GM18508 (cell line): Measurements from ENCODE around the gene GRIA4.
"Not testable (repeated sequence)": the region's sequence is repeated elsewhere in the genome, so short reads cannot be mapped to it uniquely, and the experiment has no call there.

Experiments
- ATAC-seq: cut with Tn5 transposase; IDR thresholded peaks from one replicate; pipeline ENCODE4 v1.9.1; 2021; ENCODE audit warnings: moderate number of reproducible peaks; ENCODE audit not compliant: insufficient read depth, unreplicated experiment

GRIA4 gene

GRCh38 chr11:105960252-105961245, 350.7 kb downstream of the GRIA4 start:
- no peak for ATAC-seq

- ATAC-seq: no peak
Observed at GRCh38 chr11:105968021-105968697, 358.3 kb downstream of the GRIA4 start.

- ATAC-seq: no peak
Observed at GRCh38 chr11:105969756-105970155, 359.9 kb downstream of the GRIA4 start.

GRCh38 chr11:105975128-105975527, 365.3 kb downstream of the GRIA4 start:
- no peak for ATAC-seq

- no peak for ATAC-seq
Observed at GRCh38 chr11:105979997-105980703, 370.3 kb downstream of the GRIA4 start.

- ATAC-seq: no peak
Observed at GRCh38 chr11:105986554-105986953, 376.7 kb downstream of the GRIA4 start.

- ATAC-seq: no peak
Observed at GRCh38 chr11:105988197-105988596, 378.3 kb downstream of the GRIA4 start.

- ATAC-seq: no peak
Observed at GRCh38 chr11:105989124-105989523, 379.3 kb downstream of the GRIA4 start.

GRCh38 chr11:105991888-105992287, 382.0 kb downstream of the GRIA4 start:
- ATAC-seq: no peak

GRCh38 chr11:106001304-106002012, 391.6 kb downstream of the GRIA4 start:
- ATAC-seq: no peak

GRCh38 chr11:106003094-106003493, 393.2 kb downstream of the GRIA4 start:
- not testable (repeated sequence) for ATAC-seq

GRCh38 chr11:106011481-106011880, 401.6 kb downstream of the GRIA4 start:
- no peak for ATAC-seq

- no peak for ATAC-seq
Observed at GRCh38 chr11:106012744-106013143, 402.9 kb downstream of the GRIA4 start.

- ATAC-seq: no peak
Observed at GRCh38 chr11:106014035-106014434, 404.2 kb downstream of the GRIA4 start.

GRCh38 chr11:106014620-106015019, 404.7 kb downstream of the GRIA4 start:
- no peak for ATAC-seq

- ATAC-seq: no peak
Observed at GRCh38 chr11:106015066-106015465, 405.2 kb downstream of the GRIA4 start.

GRCh38 chr11:106017093-106017492, 407.2 kb downstream of the GRIA4 start:
- no peak for ATAC-seq

GRCh38 chr11:106021181-106021966, 411.5 kb downstream of the GRIA4 start:
- ATAC-seq: peak; percentile 0
